ENCODE data around the gene CPAMD8. TPM values are rescaled to one million over a fixed set of nuclear protein-coding genes. Genes with fewer than 3 reads are reported as not detected.
A peak's percentile ranks its signal among the peaks of the same experiment; 100 is the strongest.

The CPAMD8 gene
- total and polyA plus RNA-seq, 2 of the 8 experiments (the other 6 are each of a cell fraction or from before 2014, with no cell fraction given): 6.1 to 9.2 TPM

DNA sequence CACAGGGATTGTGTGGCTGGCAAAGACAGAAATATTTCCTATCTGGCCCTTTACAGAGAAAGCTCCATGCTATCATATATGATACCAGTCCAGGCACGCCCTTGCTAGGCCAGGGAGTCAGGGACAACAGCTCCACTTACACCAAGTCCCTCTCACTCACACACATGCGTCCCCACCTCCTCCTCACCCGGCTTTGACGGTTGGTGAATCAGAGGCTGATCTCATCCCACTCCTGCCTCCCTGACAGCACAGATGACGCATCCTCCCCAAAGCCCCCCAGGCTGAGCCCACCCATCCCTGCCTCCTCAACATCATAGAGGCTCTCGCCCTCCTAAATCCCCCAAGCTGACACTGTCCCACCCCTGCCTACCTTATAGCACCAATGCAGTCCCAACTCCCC lies 75.1 kb downstream of the CPAMD8 start:
- Histone ChIP-seq H4K91ac (replicated peaks; ENCODE audit: insufficient read length, low read length) (no peak overlapping the region), H4K5ac (ENCODE audit: insufficient read length, low read depth, low read length) (no peak overlapping the region), H3K18ac (ENCODE audit: extremely low read depth, low read length) (no peak overlapping the region), H3K4me1 (replicated peaks in 1 of 4; ENCODE audit: control insufficient read depth in 3 of 4, insufficient read depth in 4 of 4, low read length in 3 of 4) (no peaks in the 10 kb centered on the region), H2BK15ac (ENCODE audit: low read length) (no peak overlapping the region), H3K56ac (replicated peaks; ENCODE audit: insufficient read length, low read depth, low read length) (no peak overlapping the region), H3K23ac (ENCODE audit: insufficient read length) (no peak overlapping the region), H4K8ac (ENCODE audit: extremely low read depth, insufficient read depth, low read length) (no peak overlapping the region), H2AFZ (ENCODE audit: low read length) (no peak overlapping the region), H2BK20ac (ENCODE audit: low read length) (no peak overlapping the region), H3K27ac (ENCODE audit: low read depth, low read length) (no peak overlapping the region), H2BK5ac (ENCODE audit: low read depth, low read length) (no peak overlapping the region), H2BK120ac (replicated peaks; ENCODE audit: low read depth, low read length) (no peak overlapping the region), H3K4ac (replicated peaks; ENCODE audit: insufficient read length, low read depth, low read length) (no peak overlapping the region), H3K36me3 (ENCODE audit: control insufficient read depth in 2 of 4, insufficient read depth in 4 of 4, low read length in 3 of 4) (no peaks in the 10 kb centered on the region; a peak in 1 of 8 replicates), H2AK5ac (ENCODE audit: low read depth, low read length) (no peak overlapping the region), H3K79me1 (ENCODE audit: low read depth, low read length) (no peaks in the 10 kb centered on the region), H3K14ac (ENCODE audit: insufficient read length) (no peak overlapping the region), H3K9ac (replicated peaks in 1 of 4; ENCODE audit: extremely low read depth in 1 of 4, low read depth in 3 of 4, low read length in 3 of 4) (no peak overlapping the region), H3K79me2 (ENCODE audit: control insufficient read depth in 1 of 2, insufficient read depth in 2 of 2, low read length in 2 of 2) (no peaks in the 10 kb centered on the region), H3K23me2 (ENCODE audit: low read depth, low read length) (no peaks in the 10 kb centered on the region; the same call in 1 of the 2 replicates), H3K27me3 (replicated peaks in 1 of 4; ENCODE audit: control insufficient read depth in 3 of 4, extremely low read depth in 1 of 4, insufficient read depth in 3 of 4, low read length in 3 of 4) (no peaks in the 10 kb centered on the region), H2BK12ac (ENCODE audit: low read depth, low read length) (no peak overlapping the region), H3K4me2 (ENCODE audit: insufficient read depth in 1 of 2, low read depth in 2 of 2, low read length in 2 of 2) (no peak overlapping the region), H3K4me3 (ENCODE audit: extremely low read depth in 1 of 4, insufficient read depth in 2 of 4, low read depth in 3 of 4, low read length in 4 of 4) (no peak overlapping the region), H3K9me3 (ENCODE audit: insufficient read depth in 2 of 2, low read depth in 1 of 2, low read length in 1 of 2) (no peaks in the 10 kb centered on the region), H4K20me1 (replicated peaks in 1 of 2; ENCODE audit: control insufficient read depth in 1 of 2, insufficient read depth in 2 of 2, low read length in 2 of 2) (no peaks in the 10 kb centered on the region)
- 85% methylated on average over 6 of the region's 6 CpGs; no CpG with 5 or more reads in 1 of the 2 experiments for WGBS, 2 experiments (ENCODE audit: extremely low coverage in 1 of 2, insufficient coverage in 1 of 2, insufficient read length in 1 of 2, insufficient replicate concordance in 2 of 2, low coverage in 1 of 2, low lambda C conversion rate in 2 of 2, missing lambda C conversion rate in 1 of 2)
- FAIRE-seq (no peak), DNase-seq (ENCODE audit: low read depth in 1 of 2, low spot score in 2 of 2) (peak in 1 of 2 experiments; percentile 20)
- CTCF ChIA-PET (ENCODE audit: partially characterized antibody): interaction anchor here (1.4 kb wide), 1 partner anchor 117 kb away, joined by 4 read pairs; no protein-coding TSS in a partner anchor
- POLR2A ChIA-PET (ENCODE audit: partially characterized antibody): interaction anchor here (0.9 kb wide), 1 partner anchor 10 kb away, joined by 3 read pairs; no protein-coding TSS in a partner anchor
- TF ChIP-seq CREB1 (IDR thresholded peaks at IDR 0.05) (no peak), HDAC2 (IDR thresholded peaks at IDR 0.05; ENCODE audit: borderline replicate concordance in 1 of 2, low read depth in 2 of 2, low read length in 2 of 2) (no peak), CBX8 (IDR thresholded peaks at IDR 0.05; ENCODE audit: borderline replicate concordance, low read depth, low read length) (no peak), JUN (IDR thresholded peaks at IDR 0.05; ENCODE audit: low read depth, low read length) (no peak), SIN3A (conservative IDR thresholded peaks at IDR 0.05 in 1 of 2, IDR thresholded peaks at IDR 0.05 in 1 of 2; ENCODE audit: low read depth in 1 of 2, low read length in 2 of 2) (no peak), CTBP2 (IDR thresholded peaks at IDR 0.05; ENCODE audit: borderline replicate concordance, insufficient read depth, insufficient read length, low read length) (no peak), BRCA1 (IDR thresholded peaks at IDR 0.05; ENCODE audit: low read depth, low read length) (no peak), BCL11A (IDR thresholded peaks at IDR 0.05; ENCODE audit: low read depth in 2 of 2, low read length in 2 of 2) (no peak), GABPA (IDR thresholded peaks at IDR 0.05; ENCODE audit: borderline replicate concordance, insufficient read depth, low read length) (no peak), POLR2AphosphoS5 (IDR thresholded peaks at IDR 0.05; ENCODE audit: low read depth, low read length) (no peak)
- TF ChIP-seq, protein P1, sequence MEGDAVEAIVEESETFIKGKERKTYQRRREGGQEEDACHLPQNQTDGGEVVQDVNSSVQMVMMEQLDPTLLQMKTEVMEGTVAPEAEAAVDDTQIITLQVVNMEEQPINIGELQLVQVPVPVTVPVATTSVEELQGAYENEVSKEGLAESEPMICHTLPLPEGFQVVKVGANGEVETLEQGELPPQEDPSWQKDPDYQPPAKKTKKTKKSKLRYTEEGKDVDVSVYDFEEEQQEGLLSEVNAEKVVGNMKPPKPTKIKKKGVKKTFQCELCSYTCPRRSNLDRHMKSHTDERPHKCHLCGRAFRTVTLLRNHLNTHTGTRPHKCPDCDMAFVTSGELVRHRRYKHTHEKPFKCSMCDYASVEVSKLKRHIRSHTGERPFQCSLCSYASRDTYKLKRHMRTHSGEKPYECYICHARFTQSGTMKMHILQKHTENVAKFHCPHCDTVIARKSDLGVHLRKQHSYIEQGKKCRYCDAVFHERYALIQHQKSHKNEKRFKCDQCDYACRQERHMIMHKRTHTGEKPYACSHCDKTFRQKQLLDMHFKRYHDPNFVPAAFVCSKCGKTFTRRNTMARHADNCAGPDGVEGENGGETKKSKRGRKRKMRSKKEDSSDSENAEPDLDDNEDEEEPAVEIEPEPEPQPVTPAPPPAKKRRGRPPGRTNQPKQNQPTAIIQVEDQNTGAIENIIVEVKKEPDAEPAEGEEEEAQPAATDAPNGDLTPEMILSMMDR (IDR thresholded peaks at IDR 0.05; ENCODE audit: control extremely low read depth in 1 of 3, insufficient read depth in 1 of 3, low read depth in 1 of 3, low read length in 3 of 3): no peak

Data from H1 (cell line).